Panc1 (cell line): Measurements from ENCODE around the gene TFEB.

Source experiments
- POLR2AphosphoS5 ChIP-seq: IDR thresholded peaks from 2 replicates; pipeline ENCODE4 v1.6.1; 2012; ENCODE audit warnings: mild to moderate bottlenecking, low read depth, low read length, moderate library complexity
- SIN3A ChIP-seq: IDR thresholded peaks from 2 replicates; pipeline ENCODE4 v1.6.1; 2012; ENCODE audit warnings: low read depth, mild to moderate bottlenecking, low read length, moderate library complexity, borderline replicate concordance; ENCODE audit not compliant: insufficient read depth
- TCF7L2 ChIP-seq: IDR thresholded peaks from 2 replicates; pipeline ENCODE4 v1.6.1; 2011; ENCODE audit warnings: mild to moderate bottlenecking, low read depth, low read length, inconsistent platforms
- TF ChIP-seq, protein P1 (sequence below): fragments of 450-650 bp; IDR thresholded peaks from 2 replicates; pipeline ENCODE4 v1.5.1; 2017; ENCODE audit warnings: mild to moderate bottlenecking
- TF ChIP-seq, protein P2 (sequence below), 2 experiments: IDR thresholded peaks; 2 replicates each; pipeline ENCODE4 v1.6.1; 2011 to 2012; ENCODE audit warnings: low read depth in 2 of 2, control low read depth in 1 of 2, low read length in 1 of 2, mild to moderate bottlenecking in 1 of 2, moderate library complexity in 1 of 2; ENCODE audit not compliant: insufficient read depth in 1 of 2

DNA sequence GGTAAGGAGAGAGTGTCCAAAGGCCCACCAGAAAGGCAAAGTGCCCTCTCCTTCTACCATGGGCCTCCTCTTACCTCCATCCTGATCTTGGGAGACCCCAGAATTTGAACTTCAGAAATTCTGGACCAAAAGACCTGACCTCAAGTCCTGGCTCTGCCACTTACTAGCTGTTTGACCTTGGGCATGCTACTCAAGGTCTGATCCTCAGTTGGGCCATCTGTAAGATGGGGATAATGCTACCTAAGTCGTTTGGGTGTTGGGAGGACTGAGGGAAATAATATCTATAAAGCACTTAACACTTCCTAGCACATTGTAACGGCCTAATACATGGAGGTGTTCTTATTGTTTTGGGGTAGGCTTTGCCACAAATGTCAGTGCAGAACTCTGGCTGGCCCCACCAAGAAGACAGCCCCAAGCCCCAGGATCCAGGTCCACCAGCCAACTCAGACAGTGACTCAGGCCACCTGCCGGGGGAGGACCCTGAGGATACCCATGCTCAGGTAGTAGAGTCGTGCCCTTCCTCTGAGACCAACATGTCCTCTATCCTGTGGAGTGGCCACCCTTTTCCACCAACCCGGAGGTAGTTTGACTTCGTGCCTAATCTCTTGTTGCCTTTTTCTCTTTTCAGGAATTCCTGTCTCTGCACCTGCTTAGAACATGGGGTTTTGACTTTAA is 47.8 kb upstream of the TFEB start:
- no peak for TF ChIP-seq POLR2AphosphoS5
- TF ChIP-seq, protein P1, sequence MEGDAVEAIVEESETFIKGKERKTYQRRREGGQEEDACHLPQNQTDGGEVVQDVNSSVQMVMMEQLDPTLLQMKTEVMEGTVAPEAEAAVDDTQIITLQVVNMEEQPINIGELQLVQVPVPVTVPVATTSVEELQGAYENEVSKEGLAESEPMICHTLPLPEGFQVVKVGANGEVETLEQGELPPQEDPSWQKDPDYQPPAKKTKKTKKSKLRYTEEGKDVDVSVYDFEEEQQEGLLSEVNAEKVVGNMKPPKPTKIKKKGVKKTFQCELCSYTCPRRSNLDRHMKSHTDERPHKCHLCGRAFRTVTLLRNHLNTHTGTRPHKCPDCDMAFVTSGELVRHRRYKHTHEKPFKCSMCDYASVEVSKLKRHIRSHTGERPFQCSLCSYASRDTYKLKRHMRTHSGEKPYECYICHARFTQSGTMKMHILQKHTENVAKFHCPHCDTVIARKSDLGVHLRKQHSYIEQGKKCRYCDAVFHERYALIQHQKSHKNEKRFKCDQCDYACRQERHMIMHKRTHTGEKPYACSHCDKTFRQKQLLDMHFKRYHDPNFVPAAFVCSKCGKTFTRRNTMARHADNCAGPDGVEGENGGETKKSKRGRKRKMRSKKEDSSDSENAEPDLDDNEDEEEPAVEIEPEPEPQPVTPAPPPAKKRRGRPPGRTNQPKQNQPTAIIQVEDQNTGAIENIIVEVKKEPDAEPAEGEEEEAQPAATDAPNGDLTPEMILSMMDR: no peak
- no peak for TF ChIP-seq TCF7L2
- TF ChIP-seq, protein P2, sequence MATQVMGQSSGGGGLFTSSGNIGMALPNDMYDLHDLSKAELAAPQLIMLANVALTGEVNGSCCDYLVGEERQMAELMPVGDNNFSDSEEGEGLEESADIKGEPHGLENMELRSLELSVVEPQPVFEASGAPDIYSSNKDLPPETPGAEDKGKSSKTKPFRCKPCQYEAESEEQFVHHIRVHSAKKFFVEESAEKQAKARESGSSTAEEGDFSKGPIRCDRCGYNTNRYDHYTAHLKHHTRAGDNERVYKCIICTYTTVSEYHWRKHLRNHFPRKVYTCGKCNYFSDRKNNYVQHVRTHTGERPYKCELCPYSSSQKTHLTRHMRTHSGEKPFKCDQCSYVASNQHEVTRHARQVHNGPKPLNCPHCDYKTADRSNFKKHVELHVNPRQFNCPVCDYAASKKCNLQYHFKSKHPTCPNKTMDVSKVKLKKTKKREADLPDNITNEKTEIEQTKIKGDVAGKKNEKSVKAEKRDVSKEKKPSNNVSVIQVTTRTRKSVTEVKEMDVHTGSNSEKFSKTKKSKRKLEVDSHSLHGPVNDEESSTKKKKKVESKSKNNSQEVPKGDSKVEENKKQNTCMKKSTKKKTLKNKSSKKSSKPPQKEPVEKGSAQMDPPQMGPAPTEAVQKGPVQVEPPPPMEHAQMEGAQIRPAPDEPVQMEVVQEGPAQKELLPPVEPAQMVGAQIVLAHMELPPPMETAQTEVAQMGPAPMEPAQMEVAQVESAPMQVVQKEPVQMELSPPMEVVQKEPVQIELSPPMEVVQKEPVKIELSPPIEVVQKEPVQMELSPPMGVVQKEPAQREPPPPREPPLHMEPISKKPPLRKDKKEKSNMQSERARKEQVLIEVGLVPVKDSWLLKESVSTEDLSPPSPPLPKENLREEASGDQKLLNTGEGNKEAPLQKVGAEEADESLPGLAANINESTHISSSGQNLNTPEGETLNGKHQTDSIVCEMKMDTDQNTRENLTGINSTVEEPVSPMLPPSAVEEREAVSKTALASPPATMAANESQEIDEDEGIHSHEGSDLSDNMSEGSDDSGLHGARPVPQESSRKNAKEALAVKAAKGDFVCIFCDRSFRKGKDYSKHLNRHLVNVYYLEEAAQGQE (IDR thresholded peaks at IDR 0.05; ENCODE audit: insufficient read depth in 1 of 2, low read depth in 2 of 2, low read length in 1 of 2): no peak
- no peak for TF ChIP-seq SIN3A
